BJ (cell line): ENCODE measurements around the gene AQP9. TPM values are rescaled to one million over a fixed set of nuclear protein-coding genes. Genes with fewer than 3 reads are reported as not detected.

Experiments
- CTCF ChIA-PET: fragments of 350-600 bp; formaldehyde crosslinking; extraction: SDS; loops from one replicate; lab custom pipeline; 2021; ENCODE audit warnings: antibody characterized with exemption, inconsistent platforms; lab: Yijun Ruan, JAX
- POLR2A ChIA-PET: fragments of 300-600 bp; sonication (Branson Sonifier 250); formaldehyde crosslinking; extraction: SDS; loops from one replicate; lab custom pipeline; 2021; ENCODE audit warnings: antibody characterized with exemption; lab: Charles Lee
- DNase-seq: peaks from one replicate; pipeline ENCODE4 v3.0.0-alpha.2; 2011; ENCODE audit warnings: low read depth
- H3K27me3 ChIP-seq: 2 replicates; pipeline ENCODE4 v1.6.0; 2011; ENCODE audit warnings: low read length; ENCODE audit not compliant: control insufficient read depth, insufficient read depth
- H3K36me3 ChIP-seq: 2 replicates; pipeline ENCODE4 v1.5.1; 2011; ENCODE audit warnings: low read length; ENCODE audit not compliant: control insufficient read depth, insufficient read depth
- H3K4me3 ChIP-seq: 2 replicates; pipeline ENCODE4 v1.5.1; 2011; ENCODE audit warnings: low read depth, mild to moderate bottlenecking, control low read depth, low read length
- CTCF ChIP-seq: IDR thresholded peaks from 2 replicates; pipeline ENCODE4 v1.5.1; 2011; ENCODE audit warnings: low read depth, mild to moderate bottlenecking, control low read depth, inconsistent platforms, low read length, moderate library complexity; ENCODE audit not compliant: insufficient read depth
- polyA plus RNA-seq: library from polyadenylated mRNA; depleted of rRNA; stranded (reverse); fragments of >200 nt; gene quantifications from 2 replicates; pipeline ENCODE4 v1.2.3, GENCODE V29; 2011

AQP9 gene
- polyA plus RNA-seq, 1 experiment: not detected

- no peak for TF ChIP-seq CTCF
- no peak overlapping the region for H3K4me3 ChIP-seq
- ChIA-PET CTCF (no interaction called here), POLR2A (no interaction called here)
- DNase-seq: no peak
- no peaks in the 10 kb centered on the region for H3K27me3 ChIP-seq
- no peaks in the 10 kb centered on the region for H3K36me3 ChIP-seq
These were observed 13.6 kb upstream of the AQP9 start for GRCh38 chr15:58124585-58124984.

- Histone ChIP-seq H3K4me3 (no peak overlapping the region), H3K36me3 (no peaks in the 10 kb centered on the region), H3K27me3 (no peaks in the 10 kb centered on the region)
- TF ChIP-seq CTCF: no peak
- no peak for DNase-seq
- ChIA-PET CTCF (no interaction called here), POLR2A (no interaction called here)
These were observed 12.8 kb upstream of the AQP9 start for GRCh38 chr15:58125333-58125732.

GRCh38 chr15:58134886-58135285 is 3.3 kb upstream of the AQP9 start:
- H3K4me3 ChIP-seq: no peak overlapping the region
- no peak for TF ChIP-seq CTCF
- POLR2A ChIA-PET: no interaction called here
- H3K36me3 ChIP-seq: no peaks in the 10 kb centered on the region
- CTCF ChIA-PET: no interaction called here
- no peak for DNase-seq
- peaks cover 2% of the 10 kb centered on the region; the same call in 1 of the 2 replicates for H3K27me3 ChIP-seq

- no peak for TF ChIP-seq CTCF
- CTCF ChIA-PET: no interaction called here
- H3K27me3 ChIP-seq: peaks cover 2% of the 10 kb centered on the region; the same call in 1 of the 2 replicates
- DNase-seq: no peak
- POLR2A ChIA-PET: no interaction called here
- H3K4me3 ChIP-seq: no peak overlapping the region
- no peaks in the 10 kb centered on the region for H3K36me3 ChIP-seq
These were observed 2.5 kb upstream of the AQP9 start for GRCh38 chr15:58135511-58136174.

GRCh38 chr15:58136731-58137130 is 1.4 kb upstream of the AQP9 start:
- CTCF ChIA-PET: interaction anchor here (0.6 kb wide), 1 partner anchor 156 kb away, joined by 3 read pairs; no protein-coding TSS in a partner anchor
- no peak for TF ChIP-seq CTCF
- no peak for DNase-seq

More at GRCh38 chr15:58136731-58137130, 1.4 kb upstream of the AQP9 start:
- Histone ChIP-seq H3K36me3 (no peaks in the 10 kb centered on the region), H3K4me3 (no peak overlapping the region), H3K27me3 (peaks cover 2% of the 10 kb centered on the region; the same call in 1 of the 2 replicates)
- POLR2A ChIA-PET: interaction anchor here (0.6 kb wide), 1 partner anchor 633 kb away, joined by 6 read pairs; no protein-coding TSS in a partner anchor
